HepG2 (cell line): ENCODE measurements around the gene CFAP99. TPM values are rescaled to one million over a fixed set of nuclear protein-coding genes. Genes with fewer than 3 reads are reported as not detected.

ENCODE experiments used
- DNMT1 ChIP-seq: sonication (generic); formaldehyde crosslinking; IDR thresholded peaks from 2 replicates; pipeline ENCODE4 v1.5.1; 2020; ENCODE audit warnings: mild to moderate bottlenecking, missing genetic modification reagents
- HOXD1 ChIP-seq: sonication (generic); formaldehyde crosslinking; IDR thresholded peaks from 2 replicates; pipeline ENCODE4 v1.5.0; 2020; ENCODE audit warnings: missing genetic modification reagents
- MIER3 ChIP-seq: IDR thresholded peaks from 2 replicates; pipeline ENCODE4 v1.6.1; 2016; ENCODE audit warnings: missing compliant biosample characterization, borderline replicate concordance
- MYPOP ChIP-seq: sonication (generic); formaldehyde crosslinking; IDR thresholded peaks from 2 replicates; pipeline ENCODE4 v1.8.1; 2023; ENCODE audit warnings: mild to moderate bottlenecking, moderate library complexity, missing genetic modification reagents
- NFKBIZ ChIP-seq: IDR thresholded peaks from 2 replicates; pipeline ENCODE4 v1.6.1; 2018; ENCODE audit warnings: missing genetic modification reagents, missing compliant biosample characterization
- PCBP1 ChIP-seq: fragments of 200-400 bp; formaldehyde crosslinking; IDR thresholded peaks from 2 replicates; pipeline ENCODE4 v1.6.1; 2017; ENCODE audit warnings: mild to moderate bottlenecking, low read depth, low read length, borderline replicate concordance
- PCBP2 ChIP-seq: fragments of 200-400 bp; formaldehyde crosslinking; optimal IDR thresholded peaks from 2 replicates; pipeline ENCODE3; 2018; ENCODE audit warnings: low read length, low read depth; ENCODE audit not compliant: poor library complexity, severe bottlenecking
- PRPF4 ChIP-seq: fragments of 200-400 bp; formaldehyde crosslinking; IDR thresholded peaks from 2 replicates; pipeline ENCODE4 v1.6.1; 2016; ENCODE audit warnings: low read length, low read depth; ENCODE audit not compliant: poor library complexity, severe bottlenecking
- SP2 ChIP-seq: sonication (generic); formaldehyde crosslinking; IDR thresholded peaks from 2 replicates; pipeline ENCODE4 v1.5.1; 2020; ENCODE audit warnings: mild to moderate bottlenecking, missing genetic modification reagents
- SP4 ChIP-seq: sonication (generic); formaldehyde crosslinking; IDR thresholded peaks from 2 replicates; pipeline ENCODE4 v1.8.1; 2023; ENCODE audit warnings: mild to moderate bottlenecking, missing genetic modification reagents
- TBP ChIP-seq: sonication (generic); formaldehyde crosslinking; IDR thresholded peaks from 2 replicates; pipeline ENCODE4 v1.5.0; 2020; ENCODE audit warnings: missing genetic modification reagents
- TEAD3 ChIP-seq: optimal IDR thresholded peaks from 2 replicates; pipeline ENCODE3; 2016; ENCODE audit warnings: borderline replicate concordance
- ZBTB7A ChIP-seq: sonication (generic); formaldehyde crosslinking; IDR thresholded peaks from 2 replicates; pipeline ENCODE4 v1.8.0; 2022; ENCODE audit warnings: mild to moderate bottlenecking, missing genetic modification reagents
- ZFP36 ChIP-seq: fragments of 150-350 bp; IDR thresholded peaks from 2 replicates; pipeline ENCODE4 v1.6.1; 2018; ENCODE audit warnings: borderline replicate concordance, low read length, low read depth; ENCODE audit not compliant: partially characterized antibody
- ZFYVE20 ChIP-seq: sonication (generic); formaldehyde crosslinking; IDR thresholded peaks from 2 replicates; pipeline ENCODE4 v1.8.0; 2023; ENCODE audit warnings: low read depth, mild to moderate bottlenecking, moderate library complexity, missing genetic modification reagents, borderline replicate concordance
- ZNF296 ChIP-seq: sonication (generic); formaldehyde crosslinking; conservative IDR thresholded peaks from 2 replicates; pipeline ENCODE4 v1.5.0; 2020; ENCODE audit warnings: mild to moderate bottlenecking, missing genetic modification reagents
- ZNF446 ChIP-seq: sonication (generic); formaldehyde crosslinking; IDR thresholded peaks from 2 replicates; pipeline ENCODE4 v1.5.0; 2020; ENCODE audit warnings: mild to moderate bottlenecking, missing genetic modification reagents
- ZNF556 ChIP-seq: sonication (generic); formaldehyde crosslinking; IDR thresholded peaks from 2 replicates; pipeline ENCODE4 v1.4.0; 2020; ENCODE audit warnings: mild to moderate bottlenecking, missing genetic modification reagents, borderline replicate concordance
- ZNF816 ChIP-seq: sonication (generic); formaldehyde crosslinking; IDR thresholded peaks from 2 replicates; pipeline ENCODE4 v1.8.0; 2022; ENCODE audit warnings: missing genetic modification reagents, mild to moderate bottlenecking, borderline replicate concordance
- ZSCAN31 ChIP-seq: sonication (generic); formaldehyde crosslinking; IDR thresholded peaks from 2 replicates; pipeline ENCODE4 v1.5.0; 2020; ENCODE audit warnings: low read depth, mild to moderate bottlenecking, missing genetic modification reagents
- polyA plus RNA-seq, 8 experiments: library from polyadenylated mRNA; depleted of rRNA in 3 of 8; stranded (reverse) in 7 of 8; unstranded in 1 of 8; fragments of >200 nt; fragmentation: Illumina TruSeq in 4 of 8; extraction: Trizol in 4 of 8; gene quantifications; 2 replicates each; pipeline versions ENCODE4 v1.2.1 to v1.2.3, GENCODE V29; 2011 to 2016; ENCODE audit warnings: low read depth in 4 of 8, missing spikeins in 1 of 8, mixed read lengths in 1 of 8; ENCODE audit not compliant: insufficient read depth in 1 of 8
- total RNA-seq, 5 experiments: library from RNA; depleted of rRNA; stranded (reverse); fragments of >200 nt; fragmentation: Illumina TruSeq; extraction: Trizol; gene quantifications; 2 replicates each; pipeline ENCODE4 v1.2.3, GENCODE V29; 2016; ENCODE audit warnings: low read depth in 1 of 5
- TF ChIP-seq, protein P1 (sequence below): sonication (generic); formaldehyde crosslinking; IDR thresholded peaks from 2 replicates; pipeline ENCODE4 v1.4.0; 2020; ENCODE audit warnings: mild to moderate bottlenecking, low read depth, missing genetic modification reagents

CFAP99 gene
- total and polyA plus RNA-seq, 2 of the 13 experiments (the other 11 are each of a cell fraction or from before 2014, with no cell fraction given) = not detected

DNA sequence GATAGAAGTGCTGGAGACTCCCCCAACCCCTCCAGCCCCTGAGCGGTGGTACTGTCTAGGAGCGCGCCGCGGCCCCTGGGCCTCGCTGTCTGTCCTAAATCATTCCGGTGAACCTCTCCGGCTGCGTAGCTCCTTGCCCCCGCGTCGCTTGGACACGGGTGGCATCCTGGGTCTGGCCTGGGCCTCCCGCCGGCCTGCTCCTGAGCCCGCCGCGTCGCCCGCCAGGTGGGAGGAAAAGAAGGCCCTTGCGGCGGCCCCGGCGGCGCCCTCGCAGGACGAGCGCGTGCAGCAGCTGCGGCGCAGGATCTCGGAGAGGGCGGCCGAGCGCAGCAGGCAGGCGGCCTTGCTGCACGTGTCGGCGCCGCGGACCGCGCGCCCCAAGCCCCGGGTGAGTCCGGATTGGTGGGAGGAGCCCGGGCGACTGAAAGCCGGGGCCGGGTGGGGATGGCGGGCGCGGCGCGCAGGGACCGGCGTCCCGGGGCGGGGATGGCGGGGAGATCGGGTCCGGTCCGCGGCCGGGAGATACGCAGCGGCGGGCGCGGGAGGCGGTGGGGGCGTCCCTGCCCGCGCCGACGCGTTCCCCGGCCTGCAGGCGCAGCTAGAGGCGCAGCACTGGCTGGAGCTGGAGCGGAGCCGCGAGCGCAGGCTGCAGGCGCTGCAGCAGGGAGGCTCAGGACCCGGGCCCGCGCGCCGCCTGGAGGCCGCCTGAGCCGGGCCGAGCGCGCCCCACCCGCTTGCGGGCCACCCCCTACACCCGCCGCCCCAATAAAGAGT is 43.6 kb downstream of the CFAP99 start (continued):
- peak; percentile 73; the same call in 1 of the 2 replicates for TF ChIP-seq HOXD1
- TF ChIP-seq DNMT1 = no peak
- no peak for TF ChIP-seq PCBP2
- TF ChIP-seq ZFYVE20 (CRISPR knock-in tag) = 0 out of 2 replicates have a peak, but pooled peaks have one; percentile 58
- TF ChIP-seq MIER3 = no peak
- TF ChIP-seq ZNF296 = no peak
- TF ChIP-seq ZFP36 = no peak
- TF ChIP-seq SP2 (CRISPR knock-in tag) = no peak
- peak; percentile 53; the same call in 1 of the 2 replicates for TF ChIP-seq ZNF816
- TF ChIP-seq TEAD3 (CRISPR knock-in tag) = no peak
- TF ChIP-seq, protein P1, sequence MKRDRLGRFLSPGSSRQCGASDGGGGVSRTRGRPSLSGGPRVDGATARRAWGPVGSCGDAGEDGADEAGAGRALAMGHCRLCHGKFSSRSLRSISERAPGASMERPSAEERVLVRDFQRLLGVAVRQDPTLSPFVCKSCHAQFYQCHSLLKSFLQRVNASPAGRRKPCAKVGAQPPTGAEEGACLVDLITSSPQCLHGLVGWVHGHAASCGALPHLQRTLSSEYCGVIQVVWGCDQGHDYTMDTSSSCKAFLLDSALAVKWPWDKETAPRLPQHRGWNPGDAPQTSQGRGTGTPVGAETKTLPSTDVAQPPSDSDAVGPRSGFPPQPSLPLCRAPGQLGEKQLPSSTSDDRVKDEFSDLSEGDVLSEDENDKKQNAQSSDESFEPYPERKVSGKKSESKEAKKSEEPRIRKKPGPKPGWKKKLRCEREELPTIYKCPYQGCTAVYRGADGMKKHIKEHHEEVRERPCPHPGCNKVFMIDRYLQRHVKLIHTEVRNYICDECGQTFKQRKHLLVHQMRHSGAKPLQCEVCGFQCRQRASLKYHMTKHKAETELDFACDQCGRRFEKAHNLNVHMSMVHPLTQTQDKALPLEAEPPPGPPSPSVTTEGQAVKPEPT (CRISPR knock-in tag) = 0 out of 2 replicates have a peak, but pooled peaks have one; percentile 58
- no peak for TF ChIP-seq PRPF4
- TF ChIP-seq NFKBIZ (CRISPR knock-in tag) = no peak
- peak; percentile 62; the same call in 1 of the 2 replicates for TF ChIP-seq ZNF446
- TF ChIP-seq ZSCAN31 = no peak
- TF ChIP-seq SP4 = no peak
- no peak for TF ChIP-seq ZNF556 (CRISPR knock-in tag)
- no peak for TF ChIP-seq ZBTB7A
- no peak for TF ChIP-seq PCBP1
- peak; percentile 78 for TF ChIP-seq MYPOP (CRISPR knock-in tag)
- TF ChIP-seq TBP (CRISPR knock-in tag) = no peak
